ENCODE results near the gene VCL. TPM values are rescaled to one million over a fixed set of nuclear protein-coding genes. Genes with fewer than 3 reads are reported as not detected.

The VCL gene
- total and polyA plus RNA-seq, 4 donors, result 4.3 to 37.8 (median 17.3) TPM

- no peak for DNase-seq (ENCODE audit: low spot score)
- no peaks in the 10 kb centered on the region for H3K9me3 ChIP-seq (ENCODE audit: control insufficient read depth in 4 of 4, low read length in 3 of 4)
- H3K9ac ChIP-seq (ENCODE audit: low read depth in 1 of 2, low read length in 2 of 2), result no peak overlapping the region
- WGBS, result 91% methylated on average over 6 of the region's 6 CpGs
- H3K36me3 ChIP-seq (ENCODE audit: control insufficient read depth in 4 of 4, insufficient read depth in 3 of 4, low read depth in 1 of 4, low read length in 3 of 4), result no peaks in the 10 kb centered on the region
- H3K4me3 ChIP-seq (ENCODE audit: low read depth in 1 of 3, low read length in 3 of 3), result no peak overlapping the region
- TF ChIP-seq NR2F2 (IDR thresholded peaks at IDR 0.05), result no peak
- no peak for TF ChIP-seq HNF4G (IDR thresholded peaks at IDR 0.05)
- TF ChIP-seq ATF3 (IDR thresholded peaks at IDR 0.05), result no peak
- no peak for TF ChIP-seq REST (IDR thresholded peaks at IDR 0.05)
- no peak for TF ChIP-seq RAD21 (IDR thresholded peaks at IDR 0.05)
- TF ChIP-seq GABPA (IDR thresholded peaks at IDR 0.05 in 1 of 2, conservative IDR thresholded peaks at IDR 0.05 in 1 of 2), result no peak
- no peak for TF ChIP-seq FOXA2 (IDR thresholded peaks at IDR 0.05)
- no peaks in the 10 kb centered on the region for H3K27me3 ChIP-seq (ENCODE audit: control insufficient read depth in 4 of 4, insufficient read depth in 4 of 4, low read length in 3 of 4)
- no peak overlapping the region for H3K27ac ChIP-seq (ENCODE audit: low read depth in 1 of 2, low read length in 2 of 2)
- H3K4me1 ChIP-seq (ENCODE audit: control insufficient read depth in 4 of 4, insufficient read depth in 4 of 4, low read length in 3 of 4), result peaks cover 3 to 6% (median 5%) of the 10 kb centered on the region in 4 donors
Observed at GRCh38 chr10:74011017-74011416, 13.1 kb downstream of the VCL start.

- no peaks in the 10 kb centered on the region for H3K36me3 ChIP-seq (ENCODE audit: control insufficient read depth in 4 of 4, insufficient read depth in 3 of 4, low read depth in 1 of 4, low read length in 3 of 4)
- H3K9ac ChIP-seq (ENCODE audit: low read depth in 1 of 2, low read length in 2 of 2), result no peak overlapping the region
- H3K4me3 ChIP-seq (ENCODE audit: low read depth in 1 of 3, low read length in 3 of 3), result no peak overlapping the region
- H3K4me1 ChIP-seq (ENCODE audit: control insufficient read depth in 4 of 4, insufficient read depth in 4 of 4, low read length in 3 of 4), result peaks cover 0 to 6% (median 2%) of the 10 kb centered on the region in 4 donors
- 86% methylated on average over 1 of the region's 1 CpG for whole genome bisulfite sequencing
- H3K27me3 ChIP-seq (ENCODE audit: control insufficient read depth in 4 of 4, insufficient read depth in 4 of 4, low read length in 3 of 4), result no peaks in the 10 kb centered on the region
- no peak overlapping the region for H3K27ac ChIP-seq (ENCODE audit: low read depth in 1 of 2, low read length in 2 of 2)
- TF ChIP-seq RXRA (IDR thresholded peaks at IDR 0.05) (peak in 1 of 2 donors; percentile 8), HNF4A (conservative IDR thresholded peaks at IDR 0.05) (no peak)
- no peak for DNase-seq (ENCODE audit: low spot score)
- no peaks in the 10 kb centered on the region for H3K9me3 ChIP-seq (ENCODE audit: control insufficient read depth in 4 of 4, low read length in 3 of 4)
Observed at GRCh38 chr10:74011770-74012169, 13.9 kb downstream of the VCL start.

- TF ChIP-seq JUND (IDR thresholded peaks at IDR 0.05) (no peak), EGR1 (IDR thresholded peaks at IDR 0.05; ENCODE audit: low read depth in 2 of 2) (no peak), ZBTB33 (IDR thresholded peaks at IDR 0.05) (no peak), FOXA2 (IDR thresholded peaks at IDR 0.05) (no peak)
- Histone ChIP-seq H3K36me3 (ENCODE audit: control insufficient read depth in 4 of 4, insufficient read depth in 3 of 4, low read depth in 1 of 4, low read length in 3 of 4) (no peaks in the 10 kb centered on the region), H3K27ac (ENCODE audit: low read depth in 1 of 2, low read length in 2 of 2) (no peak overlapping the region), H3K27me3 (ENCODE audit: control insufficient read depth in 4 of 4, insufficient read depth in 4 of 4, low read length in 3 of 4) (no peaks in the 10 kb centered on the region), H3K9me3 (ENCODE audit: control insufficient read depth in 4 of 4, low read length in 3 of 4) (no peaks in the 10 kb centered on the region), H3K4me3 (ENCODE audit: low read depth in 1 of 3, low read length in 3 of 3) (no peak overlapping the region), H3K4me1 (ENCODE audit: control insufficient read depth in 4 of 4, insufficient read depth in 4 of 4, low read length in 3 of 4) (peaks cover 0 to 6% (median 2%) of the 10 kb centered on the region in 4 donors), H3K9ac (ENCODE audit: low read depth in 1 of 2, low read length in 2 of 2) (no peak overlapping the region)
- WGBS, result 70% methylated on average over 2 of the region's 2 CpGs
- DNase-seq (ENCODE audit: low spot score), result no peak
Observed at GRCh38 chr10:74012480-74012879, 14.6 kb downstream of the VCL start.
